Central memory CD8-positive, alpha-beta T cell (primary cell): ENCODE results near the gene ALKBH8.
"Not testable (repeated sequence)": the region's sequence is repeated elsewhere in the genome, so short reads cannot be mapped to it uniquely, and the experiment has no call there.

Experiments
- ATAC-seq: fragments of 150-1000 bp; cut with Tn5 transposase; replicated peaks from 2 replicates; pipeline ENCODE4 v1.10.0; 2022; ENCODE audit warnings: mild to moderate bottlenecking, moderate FRiP score, moderate number of reproducible peaks; ENCODE audit not compliant: poor library complexity, severe bottlenecking; ENCODE audit errors: extremely low read depth
- DNase-seq, 2 donors: peaks; one replicate each; pipeline ENCODE4 v3.0.0; 2021; ENCODE audit warnings: low spot score in 2 of 2
- H3K27ac Mint-ChIP-seq: one replicate; pipeline ENCODE4 v1.8.0; 2022; ENCODE audit warnings: low read depth, mild to moderate bottlenecking, moderate library complexity, mixed read lengths
- H3K27me3 Mint-ChIP-seq: one replicate; pipeline ENCODE4 v1.8.0; 2022; ENCODE audit warnings: mixed read lengths
- H3K36me3 Mint-ChIP-seq: one replicate; pipeline ENCODE4 v1.8.0; 2022; ENCODE audit warnings: mild to moderate bottlenecking, moderate library complexity, mixed read lengths; ENCODE audit not compliant: insufficient read depth
- H3K4me1 Mint-ChIP-seq: one replicate; pipeline ENCODE4 v1.8.0; 2022; ENCODE audit warnings: mixed read lengths
- H3K4me3 Mint-ChIP-seq: one replicate; pipeline ENCODE4 v1.8.0; 2022; ENCODE audit warnings: mild to moderate bottlenecking, moderate library complexity, mixed read lengths
- H3K9me3 Mint-ChIP-seq: one replicate; pipeline ENCODE4 v1.8.0; 2022; ENCODE audit warnings: mixed read lengths

The ALKBH8 gene

GRCh38 chr11:107591378-107592230 is 26.1 kb upstream of the ALKBH8 start:
- DNase-seq: peak in 1 of 2 donors; percentile 12
- H3K27ac Mint-ChIP-seq: no peak overlapping the region

GRCh38 chr11:107590460-107591377 is 25.2 kb upstream of the ALKBH8 start, which contains the start of gene ELMOD1:
ELMOD1 (plus strand) TSS chr11:107591147; CDS start chr11:107618190, 27,043 bp downstream.
- Mint-ChIP-seq H3K4me3 (peak within 1 kb of the TSS; percentile 82), H3K27me3 (peaks cover 90% of the 10 kb centered on the region), H3K9me3 (no peaks in the 10 kb centered on the region), H3K27ac (peak within 1 kb of the TSS; percentile 79), H3K4me1 (peaks cover 23% of the 10 kb centered on the region), H3K36me3 (peaks cover 13% of the 10 kb centered on the region)
- DNase-seq: peak in 1 of 2 donors; percentile 17
- peak; percentile 52 for ATAC-seq

More at GRCh38 chr11:107591378-107592230, 26.1 kb upstream of the ALKBH8 start:
- Mint-ChIP-seq H3K36me3 (peaks cover 13% of the 10 kb centered on the region), H3K27me3 (peaks cover 84% of the 10 kb centered on the region), H3K4me1 (peaks cover 23% of the 10 kb centered on the region), H3K4me3 (peak overlapping the region; percentile 82), H3K9me3 (no peaks in the 10 kb centered on the region)
- no peak for ATAC-seq

DNA sequence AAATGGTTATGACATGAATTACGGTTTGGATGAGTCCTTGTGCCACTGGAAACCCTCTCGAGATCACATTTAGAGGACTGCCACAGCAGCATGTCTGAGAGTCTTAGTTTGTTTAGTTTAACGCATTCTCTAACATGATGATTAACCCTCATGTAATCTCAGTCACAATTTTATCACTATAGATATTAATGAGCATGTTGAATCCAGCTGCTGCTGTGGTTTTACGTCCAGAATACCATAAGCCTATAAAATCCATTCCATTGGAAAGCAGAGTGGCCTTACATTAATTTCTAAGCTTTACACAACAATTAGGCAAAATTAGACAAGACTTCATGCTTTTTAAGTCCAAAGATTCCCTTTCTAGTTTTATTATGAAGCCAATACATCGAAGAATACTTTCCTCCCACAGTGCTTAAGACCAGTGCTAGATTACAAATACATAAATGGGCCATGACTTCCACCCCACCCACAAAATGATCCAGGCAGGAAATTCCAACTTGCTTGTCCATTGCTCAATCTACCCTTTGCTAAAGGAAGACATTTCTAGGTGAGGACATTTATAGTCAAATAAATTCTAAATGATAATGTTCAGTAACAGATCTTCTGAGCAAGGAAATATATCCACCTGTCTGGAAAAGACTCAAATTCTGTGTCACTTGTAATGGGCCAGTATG is 21.9 kb upstream of the ALKBH8 start:
- Mint-ChIP-seq H3K36me3 (peaks cover 12% of the 10 kb centered on the region), H3K27ac (no peak overlapping the region), H3K4me1 (peaks cover 21% of the 10 kb centered on the region), H3K27me3 (peaks cover 87% of the 10 kb centered on the region), H3K4me3 (no peak overlapping the region), H3K9me3 (no peaks in the 10 kb centered on the region)
- DNase-seq (no peak), ATAC-seq (no peak)

- no peak for DNase-seq
- H3K27me3 Mint-ChIP-seq: peaks cover 67% of the 10 kb centered on the region
- no peaks in the 10 kb centered on the region for H3K4me1 Mint-ChIP-seq
- no peak overlapping the region for H3K4me3 Mint-ChIP-seq
- no peak overlapping the region for H3K27ac Mint-ChIP-seq
- H3K9me3 Mint-ChIP-seq: peaks cover 6% of the 10 kb centered on the region
- H3K36me3 Mint-ChIP-seq: peaks cover 2% of the 10 kb centered on the region
- no peak for ATAC-seq
These were observed 18.2 kb upstream of the ALKBH8 start for GRCh38 chr11:107583629-107584195.

DNA sequence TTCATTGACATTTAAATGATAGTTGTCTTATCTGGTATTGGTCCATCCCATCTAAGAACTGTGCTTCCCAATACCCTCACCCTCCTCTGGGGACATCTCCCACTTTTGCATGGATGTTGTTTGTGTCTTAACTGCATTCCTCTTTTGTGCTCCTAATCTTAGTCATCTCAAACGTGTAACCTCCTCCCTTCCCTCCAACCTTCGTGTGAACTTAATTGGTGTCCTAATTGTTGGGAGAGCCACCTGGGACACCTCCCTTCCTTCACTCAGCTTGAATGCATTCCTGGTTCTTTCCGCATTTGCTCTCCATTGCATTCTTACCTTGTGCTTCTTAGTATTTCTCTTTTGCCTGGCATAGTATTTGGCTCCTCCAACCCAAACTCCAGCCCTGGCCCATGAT is 15.6 kb upstream of the ALKBH8 start:
- ATAC-seq (no peak), DNase-seq (no peak)
- H3K4me3 Mint-ChIP-seq: no peak overlapping the region
- H3K27ac Mint-ChIP-seq: no peak overlapping the region
- peaks cover 6% of the 10 kb centered on the region for H3K9me3 Mint-ChIP-seq
- H3K36me3 Mint-ChIP-seq: peaks cover 2% of the 10 kb centered on the region
- H3K27me3 Mint-ChIP-seq: peaks cover 42% of the 10 kb centered on the region
- H3K4me1 Mint-ChIP-seq: no peaks in the 10 kb centered on the region

DNA sequence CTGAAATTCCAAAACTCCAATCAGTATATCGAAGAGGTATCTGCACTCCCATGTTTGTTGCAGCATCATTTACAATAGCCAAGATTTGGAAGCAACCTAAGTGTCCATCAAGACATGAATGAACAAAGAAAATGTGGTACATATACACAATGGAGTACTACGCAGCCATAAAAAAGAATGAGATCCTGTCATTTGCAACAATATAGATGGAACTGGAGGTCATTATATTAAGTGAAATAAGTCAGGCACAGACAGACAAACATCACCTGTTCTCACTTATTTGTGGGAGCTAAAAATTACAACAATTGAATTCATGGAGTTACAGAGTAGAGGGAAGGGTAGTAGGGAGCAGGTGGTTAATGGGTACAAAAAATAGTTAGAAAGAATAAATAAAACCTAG is 13.6 kb upstream of the ALKBH8 start:
- H3K4me1 Mint-ChIP-seq, H3K27ac Mint-ChIP-seq, DNase-seq, H3K36me3 Mint-ChIP-seq, ATAC-seq, H3K4me3 Mint-ChIP-seq, H3K9me3 Mint-ChIP-seq: not testable (repeated sequence)
- H3K27me3 Mint-ChIP-seq: peaks cover 37% of the 10 kb centered on the region

DNA sequence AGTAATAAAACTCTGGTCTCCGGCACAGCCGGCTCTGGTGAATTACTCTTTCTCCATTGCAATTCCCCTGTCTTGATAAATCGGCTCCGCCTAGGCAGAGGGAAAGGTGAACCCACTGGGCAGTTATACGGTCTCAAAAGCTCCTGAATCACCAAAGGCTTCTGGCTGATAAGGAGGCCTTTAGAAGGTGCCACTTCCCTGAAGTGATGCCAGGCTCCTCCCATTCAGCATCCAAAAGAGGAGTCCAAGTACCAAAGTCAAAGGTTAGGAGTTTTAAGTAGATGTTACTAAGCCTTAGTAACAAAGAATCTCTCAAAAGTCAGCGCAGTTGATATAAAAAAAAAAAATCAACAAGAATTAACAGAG is 11.8 kb upstream of the ALKBH8 start:
- Mint-ChIP-seq H3K4me1 (no peaks in the 10 kb centered on the region), H3K27me3 (peaks cover 27% of the 10 kb centered on the region), H3K27ac (no peak overlapping the region), H3K36me3 (peaks cover 2% of the 10 kb centered on the region), H3K4me3 (no peak overlapping the region), H3K9me3 (peaks cover 6% of the 10 kb centered on the region)
- no peak for DNase-seq
- no peak for ATAC-seq

DNA sequence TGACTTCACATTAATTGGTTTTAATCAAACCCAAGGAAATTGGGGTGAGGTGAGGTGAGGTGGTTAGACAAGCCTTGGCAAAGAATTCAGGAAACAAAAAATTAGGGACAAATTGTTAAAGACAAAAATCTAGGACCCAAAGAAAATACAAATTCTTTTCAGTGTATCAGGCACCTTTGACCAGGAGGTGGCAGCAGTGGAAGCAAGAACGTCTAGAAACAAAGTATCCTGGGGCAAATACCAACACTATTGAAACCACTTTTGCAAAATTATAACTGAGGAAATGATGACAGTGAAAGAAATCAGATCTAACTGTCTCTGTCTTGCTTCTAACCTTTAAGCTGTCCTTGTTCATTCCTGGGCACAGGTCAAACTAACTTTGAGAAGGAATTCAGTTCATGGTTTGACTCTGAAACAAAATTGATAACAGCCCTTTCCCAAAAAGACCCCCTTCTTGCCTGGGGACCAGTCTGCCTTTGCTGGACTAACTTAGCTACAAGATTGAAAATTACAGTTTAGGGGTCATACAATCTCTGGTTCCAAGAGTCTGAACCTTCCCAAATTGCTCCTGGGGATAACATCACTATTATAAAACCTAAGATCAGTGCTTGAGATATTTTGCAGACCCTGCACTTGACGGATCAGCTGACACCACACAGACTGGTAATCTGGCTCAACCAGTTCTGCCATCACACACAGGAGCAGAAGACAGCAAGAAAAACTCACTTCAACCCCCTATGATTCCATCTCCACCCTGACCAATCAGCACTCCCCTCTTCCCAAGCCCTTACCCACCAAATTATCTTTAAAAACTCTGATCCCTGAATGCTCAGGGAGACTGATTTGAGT is 11.2 kb upstream of the ALKBH8 start:
- not testable (repeated sequence) for H3K4me1 Mint-ChIP-seq, DNase-seq, H3K36me3 Mint-ChIP-seq, H3K4me3 Mint-ChIP-seq, H3K9me3 Mint-ChIP-seq, ATAC-seq, H3K27ac Mint-ChIP-seq
- H3K27me3 Mint-ChIP-seq: peaks cover 23% of the 10 kb centered on the region

DNA sequence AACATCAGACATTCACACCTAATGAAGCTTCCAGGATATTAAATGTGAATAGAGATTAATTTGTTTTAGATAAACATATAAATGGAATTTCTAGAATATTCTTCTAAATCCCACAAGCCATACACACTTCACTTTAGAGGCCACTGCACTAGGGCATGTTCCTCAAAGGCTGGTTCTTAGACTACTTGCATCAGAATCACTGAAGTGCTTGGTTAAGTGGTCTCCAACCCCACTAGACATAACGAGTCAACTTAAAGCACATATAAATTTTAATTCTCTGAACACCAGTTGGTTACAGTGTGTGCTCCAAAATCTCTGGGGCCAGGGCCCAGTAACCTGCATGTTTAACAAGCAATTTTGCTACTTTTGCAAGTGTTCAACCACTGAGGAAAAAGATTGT is 7.9 kb upstream of the ALKBH8 start:
- Mint-ChIP-seq H3K27ac (no peak overlapping the region), H3K4me1 (no peaks in the 10 kb centered on the region), H3K27me3 (peaks cover 10% of the 10 kb centered on the region), H3K36me3 (no peaks in the 10 kb centered on the region), H3K4me3 (no peak overlapping the region), H3K9me3 (no peaks in the 10 kb centered on the region)
- DNase-seq (no peak), ATAC-seq (no peak)

DNA sequence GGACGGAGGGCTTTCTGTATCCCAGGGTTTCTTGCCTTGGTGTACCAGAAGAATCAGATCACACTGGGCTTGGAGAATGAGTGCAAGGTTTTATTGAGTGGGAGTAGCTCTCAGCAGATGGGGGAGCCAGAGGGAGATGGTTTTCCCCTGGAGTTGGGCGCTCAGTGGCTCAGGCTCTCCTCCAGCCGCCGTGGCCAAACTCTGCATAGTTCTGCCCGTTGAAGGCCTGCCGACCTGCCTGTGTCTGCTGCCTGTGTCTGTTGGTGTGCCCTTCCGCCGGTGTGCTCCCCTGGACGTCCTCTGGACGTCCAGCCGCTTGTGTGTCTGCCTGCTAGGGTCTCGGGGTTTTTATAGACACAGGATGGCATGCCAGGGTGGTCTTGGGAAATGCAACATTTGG is 4.5 kb upstream of the ALKBH8 start:
- Mint-ChIP-seq H3K36me3 (peaks cover 3% of the 10 kb centered on the region), H3K4me3 (no peak overlapping the region), H3K4me1 (peaks cover 17% of the 10 kb centered on the region), H3K27me3 (peaks cover 6% of the 10 kb centered on the region), H3K9me3 (no peaks in the 10 kb centered on the region), H3K27ac (no peak overlapping the region)
- DNase-seq (no peak), ATAC-seq (no peak)

GRCh38 chr11:107567739-107568335 is 2.3 kb upstream of the ALKBH8 start:
- H3K4me3 Mint-ChIP-seq: no peak overlapping the region
- peaks cover 3% of the 10 kb centered on the region for H3K36me3 Mint-ChIP-seq
- ATAC-seq (no peak), DNase-seq (no peak)
- H3K9me3 Mint-ChIP-seq: no peaks in the 10 kb centered on the region
- no peak overlapping the region for H3K27ac Mint-ChIP-seq
- H3K4me1 Mint-ChIP-seq: peaks cover 32% of the 10 kb centered on the region
- no peaks in the 10 kb centered on the region for H3K27me3 Mint-ChIP-seq
